SK-N-SH treated with all-trans-retinoic acid at 6 μM for 48 hours (cell line): Measurements from ENCODE around the gene MRPL34.

ENCODE experiments used
- BACH2 ChIP-seq: fragments of 250-450 bp; sonication (Bioruptor Pico); IDR thresholded peaks from 2 replicates; pipeline ENCODE4 v1.9.0; 2021; ENCODE audit warnings: mild to moderate bottlenecking, borderline replicate concordance
- CSDC2 ChIP-seq: fragments of 250-450 bp; sonication (Bioruptor Pico); IDR thresholded peaks from 2 replicates; pipeline ENCODE4 v1.5.0; 2020; ENCODE audit warnings: mild to moderate bottlenecking, moderate library complexity
- CSRNP3 ChIP-seq: fragments of 250-450 bp; sonication (Bioruptor Pico); IDR thresholded peaks from 2 replicates; pipeline ENCODE4 v1.5.1; 2021; ENCODE audit warnings: mild to moderate bottlenecking, moderate library complexity
- ESRRG ChIP-seq: fragments of 250-450 bp; sonication (Bioruptor Pico); IDR thresholded peaks from 2 replicates; pipeline ENCODE4 v1.6.1; 2021; ENCODE audit warnings: mild to moderate bottlenecking
- ISL1 ChIP-seq: fragments of 250-450 bp; sonication (Bioruptor Pico); IDR thresholded peaks from 2 replicates; pipeline ENCODE4 v2.1.2; 2022; ENCODE audit warnings: mild to moderate bottlenecking, moderate library complexity
- PPARA ChIP-seq: fragments of 250-450 bp; sonication (Bioruptor Pico); IDR thresholded peaks from 2 replicates; pipeline ENCODE4 v1.5.0; 2020; ENCODE audit warnings: mild to moderate bottlenecking, borderline replicate concordance
- RARB ChIP-seq: fragments of 250-450 bp; sonication (Bioruptor Pico); IDR thresholded peaks from 2 replicates; pipeline ENCODE4 v1.8.0; 2021; ENCODE audit warnings: mild to moderate bottlenecking, moderate library complexity
- TOX ChIP-seq: fragments of 250-450 bp; sonication (Bioruptor Pico); IDR thresholded peaks from 2 replicates; pipeline ENCODE4 v1.8.0; 2021; ENCODE audit warnings: mild to moderate bottlenecking, moderate library complexity, borderline replicate concordance
- ZC3H10 ChIP-seq: fragments of 250-450 bp; sonication (Bioruptor Pico); IDR thresholded peaks from 2 replicates; pipeline ENCODE4 v1.5.1; 2021; ENCODE audit warnings: mild to moderate bottlenecking, moderate library complexity
- ZFP3 ChIP-seq: fragments of 250-450 bp; sonication (Bioruptor Pico); IDR thresholded peaks from 2 replicates; pipeline ENCODE4 v1.5.0; 2020; ENCODE audit warnings: mild to moderate bottlenecking, moderate library complexity
- ZFP30 ChIP-seq: fragments of 450-650 bp; formaldehyde crosslinking; IDR thresholded peaks from 2 replicates; pipeline ENCODE4 v1.5.0; 2022; ENCODE audit warnings: mild to moderate bottlenecking, moderate library complexity
- ZNF565 ChIP-seq: fragments of 450-650 bp; formaldehyde crosslinking; conservative IDR thresholded peaks from 2 replicates; pipeline ENCODE4 v1.5.0; 2020; ENCODE audit warnings: low read depth, mild to moderate bottlenecking, moderate library complexity
- ZNF70 ChIP-seq: fragments of 450-650 bp; formaldehyde crosslinking; IDR thresholded peaks from 2 replicates; pipeline ENCODE4 v1.5.0; 2020; ENCODE audit warnings: mild to moderate bottlenecking, moderate library complexity
- TF ChIP-seq, protein P1 (sequence below): fragments of 250-450 bp; sonication (Bioruptor Pico); IDR thresholded peaks from 2 replicates; pipeline ENCODE4 v1.8.0; 2020; ENCODE audit warnings: mild to moderate bottlenecking, moderate library complexity, borderline replicate concordance

- TF ChIP-seq PPARA (no peak), ZC3H10 (no peak), ZFP3 (CRISPR knock-in tag) (no peak), ZFP30 (no peak), ZNF565 (CRISPR knock-in tag) (no peak), BACH2 (no peak), CSRNP3 (no peak), RARB (CRISPR knock-in tag) (no peak), ZNF70 (no peak), ISL1 (CRISPR knock-in tag) (no peak), CSDC2 (no peak), TOX (CRISPR knock-in tag) (no peak), ESRRG (CRISPR knock-in tag) (no peak)
- TF ChIP-seq, protein P1, sequence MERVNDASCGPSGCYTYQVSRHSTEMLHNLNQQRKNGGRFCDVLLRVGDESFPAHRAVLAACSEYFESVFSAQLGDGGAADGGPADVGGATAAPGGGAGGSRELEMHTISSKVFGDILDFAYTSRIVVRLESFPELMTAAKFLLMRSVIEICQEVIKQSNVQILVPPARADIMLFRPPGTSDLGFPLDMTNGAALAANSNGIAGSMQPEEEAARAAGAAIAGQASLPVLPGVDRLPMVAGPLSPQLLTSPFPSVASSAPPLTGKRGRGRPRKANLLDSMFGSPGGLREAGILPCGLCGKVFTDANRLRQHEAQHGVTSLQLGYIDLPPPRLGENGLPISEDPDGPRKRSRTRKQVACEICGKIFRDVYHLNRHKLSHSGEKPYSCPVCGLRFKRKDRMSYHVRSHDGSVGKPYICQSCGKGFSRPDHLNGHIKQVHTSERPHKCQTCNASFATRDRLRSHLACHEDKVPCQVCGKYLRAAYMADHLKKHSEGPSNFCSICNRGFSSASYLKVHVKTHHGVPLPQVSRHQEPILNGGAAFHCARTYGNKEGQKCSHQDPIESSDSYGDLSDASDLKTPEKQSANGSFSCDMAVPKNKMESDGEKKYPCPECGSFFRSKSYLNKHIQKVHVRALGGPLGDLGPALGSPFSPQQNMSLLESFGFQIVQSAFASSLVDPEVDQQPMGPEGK (CRISPR knock-in tag): no peak
These were observed 4.3 kb downstream of the MRPL34 start for GRCh38 chr19:17309965-17310461.
